CD4-positive, alpha-beta T cell treated with Interferon alpha-2 for 1 hour (primary cell): ENCODE measurements around the gene DNM3.

Experiments used
- DNase-seq, 2 donors: peaks; one replicate each; pipeline ENCODE4 v3.0.0-alpha.2; 2020 to 2022

Gene DNM3

GRCh38 chr1:171931752-171932151 lies 90.5 kb downstream of the DNM3 start:
- no peak for DNase-seq

DNA sequence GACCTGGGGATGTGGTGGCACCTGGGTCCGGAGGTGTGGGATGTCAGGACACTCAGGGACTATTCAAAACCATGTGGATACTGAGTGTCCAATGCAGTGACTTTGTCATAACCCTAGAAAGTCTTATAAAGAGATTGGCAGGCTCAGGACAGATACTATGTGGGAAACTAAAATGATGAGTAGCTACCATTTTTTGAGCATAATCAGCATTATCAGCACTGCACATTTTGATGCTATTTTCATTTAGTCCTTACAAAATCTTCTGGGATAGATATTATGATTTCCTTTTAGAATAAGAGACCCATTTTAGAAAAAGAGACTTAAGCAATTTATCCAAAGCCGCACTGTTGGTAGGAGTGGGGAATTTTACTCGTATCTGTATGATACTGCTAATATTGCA lies 93.4 kb downstream of the DNM3 start:
- no peak for DNase-seq

DNA sequence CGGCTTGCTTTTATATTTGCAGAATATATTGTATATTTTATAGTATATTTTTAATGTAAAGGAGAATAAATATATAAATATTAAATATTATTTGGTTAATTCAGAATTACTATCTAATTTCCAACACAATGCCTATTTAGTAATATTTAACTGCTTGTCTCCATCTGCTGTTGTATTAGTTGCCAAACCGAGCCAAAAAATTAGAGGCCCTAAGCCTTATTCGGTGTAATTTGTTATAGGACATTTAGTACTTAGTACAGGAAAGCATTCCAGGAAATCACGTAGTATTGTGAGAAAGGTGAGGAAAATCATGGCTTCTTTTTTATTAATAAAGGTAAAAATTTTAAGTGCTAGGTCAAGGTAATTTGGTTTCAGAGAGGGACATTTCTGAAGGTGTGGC lies 93.8 kb downstream of the DNM3 start:
- DNase-seq = no peak

DNA sequence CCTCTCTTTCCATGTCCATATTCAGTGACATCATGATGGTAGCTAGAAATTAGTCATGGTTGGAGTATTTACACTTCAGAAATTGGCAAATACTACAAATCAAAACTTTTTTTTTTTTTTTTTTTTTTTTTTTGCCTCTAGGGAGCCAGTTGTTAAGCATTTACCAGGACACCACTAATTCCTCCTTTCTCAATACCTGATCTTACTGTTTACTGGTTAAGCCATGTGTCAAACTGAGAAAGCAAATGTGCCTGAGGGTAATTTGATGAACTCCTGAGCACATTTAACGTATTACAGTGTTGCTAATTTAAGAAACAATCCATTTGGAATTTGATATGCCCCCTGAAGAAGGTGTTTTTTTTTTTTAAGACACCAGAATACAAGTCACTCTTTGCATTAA lies 94.4 kb downstream of the DNM3 start:
- DNase-seq = no peak

DNA sequence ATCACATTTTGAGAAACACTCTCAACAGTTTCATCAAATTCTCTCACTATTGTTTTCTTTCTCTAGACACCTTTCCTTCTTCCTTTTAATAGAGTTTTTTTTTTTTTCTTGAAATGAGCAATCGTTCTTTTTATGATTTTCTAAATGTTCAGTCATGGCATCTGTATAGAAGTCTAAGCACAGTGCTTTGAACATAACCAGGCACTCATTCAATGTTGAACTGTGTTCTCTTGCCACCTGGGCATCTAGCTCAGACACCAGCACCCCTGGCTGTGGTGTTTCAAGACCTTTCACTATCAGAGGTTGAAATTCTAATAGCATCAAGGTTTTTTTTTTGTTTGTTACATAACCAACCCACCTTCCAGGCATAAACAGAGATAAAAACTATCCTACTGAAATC lies 96.6 kb downstream of the DNM3 start:
- DNase-seq = no peak

GRCh38 chr1:171939740-171940139 lies 98.4 kb downstream of the DNM3 start:
- DNase-seq = no peak

DNA sequence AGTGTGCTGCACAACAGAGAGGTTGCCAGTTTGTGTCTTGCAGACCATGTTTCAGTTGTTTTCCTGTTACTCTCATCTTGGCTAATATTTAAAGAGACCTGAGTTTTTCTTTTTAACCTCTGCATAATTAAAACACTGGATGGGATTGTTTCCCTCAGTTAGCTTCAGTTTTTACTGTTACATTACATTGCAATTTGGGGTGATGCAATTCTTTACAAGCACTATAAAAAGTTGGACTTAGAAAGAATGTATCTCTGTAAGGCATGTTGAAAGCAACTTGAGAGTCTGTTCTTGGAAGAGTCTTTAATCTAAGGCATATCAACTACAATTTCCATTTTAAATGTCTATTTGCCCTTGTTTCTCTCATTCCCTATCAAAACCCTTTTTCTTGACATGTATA lies 99.1 kb downstream of the DNM3 start:
- no peak for DNase-seq

DNA sequence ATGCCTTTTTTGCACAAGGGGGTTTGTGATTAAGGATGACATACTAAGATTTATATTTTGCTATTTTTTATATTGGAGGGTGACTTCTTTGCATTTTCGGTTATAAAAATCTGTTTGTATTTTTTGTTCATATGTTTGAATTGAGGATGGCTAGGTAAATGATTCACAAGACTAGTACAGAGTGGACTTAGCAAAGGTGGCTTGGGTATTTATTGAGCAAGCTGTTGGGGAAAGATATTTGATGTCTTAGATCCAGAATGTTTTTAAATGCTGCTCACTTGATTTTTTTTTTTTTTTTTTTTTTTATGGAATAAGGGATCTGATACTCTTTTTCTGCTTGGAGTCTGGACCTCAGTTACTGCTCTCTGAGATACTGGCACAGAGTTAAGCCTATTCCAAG lies 100.6 kb downstream of the DNM3 start:
- DNase-seq = no peak

DNA sequence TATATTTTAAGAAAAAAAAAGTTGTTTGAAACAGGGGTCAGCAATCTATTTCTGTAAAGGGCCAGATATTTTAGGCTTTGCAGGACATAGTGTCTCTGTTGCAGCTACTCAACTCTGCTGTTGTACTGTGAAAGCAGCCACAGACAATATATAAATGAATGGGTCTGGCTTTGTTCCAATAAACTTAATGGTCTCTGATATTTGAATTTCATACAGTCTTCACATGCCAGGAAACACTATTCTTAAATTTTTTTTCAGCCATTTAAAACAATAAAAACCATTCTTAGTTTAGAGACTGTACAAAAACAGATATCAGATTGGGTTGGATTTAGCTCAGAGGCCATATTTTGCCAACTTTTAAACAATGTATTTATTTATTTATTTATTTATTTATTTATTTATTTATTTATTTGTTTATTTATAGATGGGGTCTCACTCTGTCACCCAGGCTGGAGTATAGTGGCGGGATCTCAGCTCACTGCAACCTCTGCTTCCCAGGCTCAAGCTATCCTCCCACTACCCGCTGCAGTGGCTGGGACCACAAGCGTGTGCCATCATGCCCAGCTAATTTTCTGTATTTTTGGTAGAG lies 102.8 kb downstream of the DNM3 start:
- no peak for DNase-seq

- DNase-seq = no peak
Observed at GRCh38 chr1:171948511-171948910, 107.2 kb downstream of the DNM3 start.

DNA sequence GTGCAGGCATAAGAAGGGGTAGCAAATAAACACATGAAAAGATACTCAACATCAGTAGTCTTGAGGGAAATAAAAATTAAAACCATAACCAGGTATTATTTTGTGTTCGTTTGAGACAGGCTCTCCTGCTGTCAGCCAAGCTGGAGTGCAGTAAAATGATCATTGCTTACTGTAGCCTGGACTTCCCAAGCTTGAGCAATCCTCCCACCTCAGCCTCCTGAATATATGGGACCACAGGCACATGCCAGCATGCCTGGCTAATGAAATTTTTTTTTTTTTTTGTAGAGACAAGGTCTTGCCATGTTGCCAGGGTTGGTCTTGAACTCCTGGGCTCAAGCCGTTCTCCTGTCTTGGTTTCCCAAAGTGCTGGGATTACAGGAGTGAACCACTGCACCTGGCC lies 108.0 kb downstream of the DNM3 start:
- DNase-seq = no peak

DNA sequence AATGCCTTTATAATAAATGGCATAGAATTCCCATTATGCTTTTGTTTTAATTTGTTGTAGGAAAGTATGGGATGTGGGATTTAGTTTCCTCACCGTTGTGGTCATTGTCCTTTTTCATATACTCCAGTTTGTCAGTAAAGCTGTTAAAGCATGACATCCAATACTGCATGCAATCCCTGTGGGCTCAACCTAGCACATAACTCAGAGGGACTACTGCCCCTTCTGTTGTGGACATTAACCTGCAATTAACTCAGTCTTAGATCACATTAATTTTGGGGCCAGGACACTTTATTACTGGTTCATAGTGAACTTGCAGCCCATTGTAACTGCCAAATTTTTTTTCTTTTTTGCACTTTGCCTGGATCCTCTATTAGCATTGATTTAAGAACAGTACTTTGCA lies 112.5 kb downstream of the DNM3 start:
- DNase-seq = no peak

GRCh38 chr1:171954361-171954760 lies 113.1 kb downstream of the DNM3 start:
- no peak for DNase-seq

- peak in 1 of 2 donors; percentile 2 for DNase-seq
Observed at GRCh38 chr1:171961861-171962260, 120.6 kb downstream of the DNM3 start.

DNA sequence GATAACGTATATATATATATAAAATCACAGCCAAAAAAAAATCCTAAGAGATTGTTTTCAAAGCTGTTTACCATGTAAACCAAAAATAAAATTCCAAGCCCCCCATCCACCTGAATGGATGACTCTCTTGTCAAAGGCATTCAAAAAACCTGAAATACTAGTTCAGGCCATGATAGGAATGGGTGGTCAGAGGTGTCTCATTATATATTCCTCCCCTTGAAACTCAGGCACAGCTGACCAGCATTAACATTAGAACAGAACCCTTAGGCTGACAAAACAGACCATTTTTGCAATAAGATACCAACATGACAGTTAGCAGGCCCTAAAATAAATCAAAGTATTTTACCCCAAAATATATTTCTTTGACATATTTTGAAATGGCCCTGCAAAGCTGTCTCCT lies 122.5 kb downstream of the DNM3 start:
- no peak for DNase-seq

DNA sequence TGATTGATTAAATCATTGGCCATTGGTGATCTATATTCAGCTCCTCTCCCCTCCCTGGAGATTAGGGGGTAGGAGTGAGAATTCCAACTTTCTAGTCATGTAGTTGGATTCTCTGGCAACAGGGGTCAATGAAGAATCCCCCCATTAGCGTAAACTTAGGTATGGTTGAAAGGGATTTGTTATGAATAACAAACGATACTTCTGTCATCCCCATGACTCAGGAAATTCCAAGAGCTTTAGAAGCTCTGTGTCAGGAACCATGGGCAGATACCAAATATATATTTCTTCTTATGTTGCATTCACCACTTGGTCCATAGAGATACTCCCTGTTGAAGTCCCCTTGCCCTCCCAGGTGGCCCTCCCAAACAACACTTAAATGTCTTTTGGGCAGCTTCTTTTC lies 124.5 kb downstream of the DNM3 start:
- no peak for DNase-seq

GRCh38 chr1:171966426-171967220 lies 125.3 kb downstream of the DNM3 start:
- no peak for DNase-seq

DNA sequence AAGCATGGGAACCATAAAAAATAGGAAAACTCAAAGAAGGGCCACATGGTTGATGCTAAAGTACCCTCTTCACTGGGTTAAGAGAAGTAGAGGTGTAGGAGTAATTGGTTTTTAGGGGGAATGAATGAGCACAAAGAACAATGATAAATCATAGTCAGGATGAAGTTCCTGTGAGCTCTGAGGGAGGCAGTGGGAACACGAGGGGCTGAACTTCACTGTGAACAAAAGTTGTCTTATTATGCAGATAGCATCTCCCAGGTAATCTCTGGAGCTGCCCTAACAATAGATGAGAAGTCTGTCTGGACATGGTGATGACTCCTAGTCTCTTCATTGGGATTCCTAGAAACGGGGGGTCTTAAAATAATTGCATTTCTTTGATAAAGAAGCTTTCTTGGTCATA lies 127.9 kb downstream of the DNM3 start:
- DNase-seq = no peak

DNA sequence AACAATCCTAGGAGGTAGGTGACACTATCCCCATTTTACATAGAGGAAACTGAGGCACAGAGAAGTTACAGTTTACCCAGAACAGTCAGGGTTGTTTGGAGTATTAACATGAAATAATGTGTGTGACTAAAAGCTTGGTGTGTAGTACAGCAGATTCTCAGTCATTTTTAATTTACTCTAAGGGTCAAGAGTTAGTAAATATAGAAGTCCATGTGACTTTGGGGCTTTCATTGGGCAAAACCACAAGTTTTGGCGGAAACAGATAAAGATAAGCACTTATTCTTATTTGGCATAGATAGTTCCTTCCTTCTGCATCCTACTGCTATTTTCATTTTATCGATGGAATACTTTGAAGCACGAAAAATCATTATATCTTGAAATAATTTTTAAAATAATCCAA lies 128.5 kb downstream of the DNM3 start:
- no peak for DNase-seq

- DNase-seq = no peak
Observed at GRCh38 chr1:171972846-171973245, 131.5 kb downstream of the DNM3 start.

GRCh38 chr1:171973421-171973820 lies 132.1 kb downstream of the DNM3 start:
- no peak for DNase-seq

- no peak for DNase-seq
Observed at GRCh38 chr1:171981303-171981702, 140.0 kb downstream of the DNM3 start.

DNA sequence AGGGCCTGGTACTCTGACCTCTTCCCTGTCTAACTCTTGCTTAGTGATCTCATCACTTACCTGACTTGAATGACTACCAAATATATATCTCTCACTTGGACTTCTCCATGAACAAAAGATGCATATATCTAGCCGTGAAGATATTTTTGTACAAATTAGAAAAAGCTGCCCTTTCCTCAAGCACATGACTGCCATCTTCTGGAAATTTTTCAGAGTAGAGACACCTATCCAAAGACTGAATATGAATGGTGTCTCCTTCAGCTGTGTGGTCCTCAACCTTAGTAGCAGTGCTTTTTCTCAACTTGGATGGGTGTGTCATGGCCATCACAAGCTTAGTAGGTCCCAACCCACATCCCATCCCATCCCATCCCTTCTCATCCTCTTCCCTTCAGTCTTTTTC lies 142.3 kb downstream of the DNM3 start:
- DNase-seq = no peak

GRCh38 chr1:171984262-171984661 lies 143.0 kb downstream of the DNM3 start:
- no peak for DNase-seq
